Measurements from ENCODE around the gene CREBBP. TPM values are rescaled to one million over a fixed set of nuclear protein-coding genes. Genes with fewer than 3 reads are reported as not detected.

Gene CREBBP
- total and polyA plus RNA-seq, 2 experiments from 2014 or later, result 24.4 to 33.8 TPM

- Histone ChIP-seq H3K27ac (peak overlapping the region; percentile 40), H3K36me3 (no peaks in the 10 kb centered on the region), H3K9me3 (ENCODE audit: low read depth) (no peaks in the 10 kb centered on the region), H3K4me3 (no peak overlapping the region), H3K4me1 (ENCODE audit: low read depth) (peaks cover 69% of the 10 kb centered on the region), H3K27me3 (no peaks in the 10 kb centered on the region)
- no peak for TF ChIP-seq CTCF (IDR thresholded peaks at IDR 0.05; ENCODE audit: low read depth, low read length)
- no peak for DNase-seq (ENCODE audit: low read depth in 1 of 2, low spot score in 1 of 2)
These were observed 21.7 kb downstream of the CREBBP start for GRCh38 chr16:3858801-3859200.

- peak in 1 of 2 donors; percentile 89 for DNase-seq (ENCODE audit: low read depth in 1 of 2, low spot score in 1 of 2)
- peak overlapping the region; percentile 40 for H3K27ac ChIP-seq
- TF ChIP-seq CTCF (IDR thresholded peaks at IDR 0.05; ENCODE audit: low read depth, low read length), result no peak
- H3K27me3 ChIP-seq, result no peaks in the 10 kb centered on the region
- peaks cover 55% of the 10 kb centered on the region for H3K4me1 ChIP-seq (ENCODE audit: low read depth)
- H3K9me3 ChIP-seq (ENCODE audit: low read depth), result no peaks in the 10 kb centered on the region
- no peak overlapping the region for H3K4me3 ChIP-seq
- no peaks in the 10 kb centered on the region for H3K36me3 ChIP-seq
These were observed 23.1 kb downstream of the CREBBP start for GRCh38 chr16:3857189-3858043.

- no peaks in the 10 kb centered on the region for H3K27me3 ChIP-seq
- H3K9me3 ChIP-seq (ENCODE audit: low read depth), result no peaks in the 10 kb centered on the region
- no peaks in the 10 kb centered on the region for H3K36me3 ChIP-seq
- H3K4me1 ChIP-seq (ENCODE audit: low read depth), result peaks cover 47% of the 10 kb centered on the region
- no peak for TF ChIP-seq CTCF (IDR thresholded peaks at IDR 0.05; ENCODE audit: low read depth, low read length)
- H3K27ac ChIP-seq, result peak overlapping the region; percentile 40
- DNase-seq (ENCODE audit: low read depth in 1 of 2, low spot score in 1 of 2), result no peak
- H3K4me3 ChIP-seq, result no peak overlapping the region
These were observed 24.0 kb downstream of the CREBBP start for GRCh38 chr16:3856367-3857141.

GRCh38 chr16:3854750-3855541 lies 25.6 kb downstream of the CREBBP start:
- H3K4me1 ChIP-seq (ENCODE audit: low read depth), result peaks cover 36% of the 10 kb centered on the region
- TF ChIP-seq CTCF (IDR thresholded peaks at IDR 0.05; ENCODE audit: low read depth, low read length), result no peak
- peak in 1 of 2 donors; percentile 55 for DNase-seq (ENCODE audit: low read depth in 1 of 2, low spot score in 1 of 2)

GRCh38 chr16:3850544-3850899 lies 30.0 kb downstream of the CREBBP start:
- H3K36me3 ChIP-seq, result peaks cover 6% of the 10 kb centered on the region
- no peaks in the 10 kb centered on the region for H3K27me3 ChIP-seq
- no peaks in the 10 kb centered on the region for H3K9me3 ChIP-seq (ENCODE audit: low read depth)
- H3K27ac ChIP-seq, result peak overlapping the region; percentile 78
- H3K4me1 ChIP-seq (ENCODE audit: low read depth), result peaks cover 32% of the 10 kb centered on the region
- no peak for TF ChIP-seq CTCF (IDR thresholded peaks at IDR 0.05; ENCODE audit: low read depth, low read length)
- DNase-seq (ENCODE audit: low read depth in 1 of 2, low spot score in 1 of 2), result no peak
- no peak overlapping the region for H3K4me3 ChIP-seq

More at GRCh38 chr16:3854750-3855541, 25.6 kb downstream of the CREBBP start:
- Histone ChIP-seq H3K27me3 (no peaks in the 10 kb centered on the region), H3K36me3 (peaks cover 3% of the 10 kb centered on the region), H3K9me3 (ENCODE audit: low read depth) (no peaks in the 10 kb centered on the region), H3K27ac (no peak overlapping the region), H3K4me3 (no peak overlapping the region)
